ENCODE results near the gene ALDH7A1.
"Not testable (repeated sequence)": the region's sequence is repeated elsewhere in the genome, so short reads cannot be mapped to it uniquely, and the experiment has no call there.

Gene ALDH7A1

GRCh38 chr5:126591549-126591948 is 3.5 kb downstream of the ALDH7A1 start:
- DNase-seq, result no peak

GRCh38 chr5:126589536-126590297 is 5.3 kb downstream of the ALDH7A1 start:
- DNase-seq, result no peak

GRCh38 chr5:126587551-126588390 is 7.2 kb downstream of the ALDH7A1 start:
- no peak for DNase-seq

GRCh38 chr5:126583761-126584160 is 11.3 kb downstream of the ALDH7A1 start:
- DNase-seq, result no peak

- no peak for DNase-seq
These were observed 15.3 kb downstream of the ALDH7A1 start for GRCh38 chr5:126579716-126580115.

- no peak for DNase-seq
These were observed 17.6 kb downstream of the ALDH7A1 start for GRCh38 chr5:126577415-126577814.

GRCh38 chr5:126576974-126577373 is 18.0 kb downstream of the ALDH7A1 start:
- DNase-seq, result no peak

GRCh38 chr5:126575644-126576043 is 19.4 kb downstream of the ALDH7A1 start:
- DNase-seq, result no peak

- DNase-seq, result no peak
These were observed 26.7 kb downstream of the ALDH7A1 start for GRCh38 chr5:126568206-126568755.

- no peak for DNase-seq
These were observed 32.2 kb downstream of the ALDH7A1 start for GRCh38 chr5:126562823-126563222.

GRCh38 chr5:126561908-126562307 is 33.1 kb downstream of the ALDH7A1 start:
- no peak for DNase-seq

- not testable (repeated sequence) for DNase-seq
These were observed 39.9 kb downstream of the ALDH7A1 start for GRCh38 chr5:126555101-126555500.

GRCh38 chr5:126552614-126553013 is 42.4 kb downstream of the ALDH7A1 start:
- no peak for DNase-seq

- peak; percentile 44 for DNase-seq
These were observed 50.8 kb downstream of the ALDH7A1 start for GRCh38 chr5:126544087-126544740.

- DNase-seq, result no peak
These were observed 51.4 kb downstream of the ALDH7A1 start for GRCh38 chr5:126543660-126544059.

- no peak for DNase-seq
These were observed 52.0 kb downstream of the ALDH7A1 start for GRCh38 chr5:126543009-126543408.

- no peak for DNase-seq
These were observed 52.6 kb downstream of the ALDH7A1 start for GRCh38 chr5:126542441-126542840.

GRCh38 chr5:126540631-126541030 is 54.4 kb downstream of the ALDH7A1 start:
- DNase-seq, result no peak

GRCh38 chr5:126538579-126538978 is 56.4 kb downstream of the ALDH7A1 start:
- DNase-seq, result no peak

- DNase-seq, result no peak
These were observed 58.1 kb downstream of the ALDH7A1 start for GRCh38 chr5:126536874-126537273.

GRCh38 chr5:126535856-126536545 is 59.0 kb downstream of the ALDH7A1 start:
- DNase-seq, result no peak

- DNase-seq, result no peak
These were observed 60.5 kb downstream of the ALDH7A1 start for GRCh38 chr5:126534553-126534952.
